ENCODE measurements around the gene GPC6. TPM values are rescaled to one million over a fixed set of nuclear protein-coding genes. Genes with fewer than 3 reads are reported as not detected.

GPC6 gene
- total RNA-seq, 1 experiment from 2014 or later = not detected

DNA sequence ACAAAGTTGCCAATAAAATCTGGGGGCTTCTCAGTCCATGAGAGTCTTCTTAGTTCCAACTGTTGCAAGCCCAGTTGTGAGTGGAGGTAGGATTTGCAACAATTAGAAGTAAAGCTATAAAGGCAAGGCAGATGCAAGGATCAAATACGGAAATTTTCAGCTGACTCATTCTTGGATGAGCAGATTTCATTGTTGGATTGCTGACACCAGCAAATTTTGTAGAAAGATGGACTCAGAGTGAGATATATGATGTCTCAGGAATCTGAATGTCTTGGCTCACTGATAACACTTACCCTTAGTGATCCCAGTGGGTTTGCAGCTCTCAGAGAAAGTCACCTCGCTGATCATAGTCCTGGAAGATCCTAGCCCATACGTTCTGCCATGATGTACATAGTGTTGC lies 209.0 kb downstream of the GPC6 start:
- no peaks in the 10 kb centered on the region for H3K27me3 ChIP-seq (ENCODE audit: insufficient read depth, low read depth)
- TF ChIP-seq EZH2 (IDR thresholded peaks at IDR 0.05; ENCODE audit: low read depth) = no peak
- TF ChIP-seq, protein P1, sequence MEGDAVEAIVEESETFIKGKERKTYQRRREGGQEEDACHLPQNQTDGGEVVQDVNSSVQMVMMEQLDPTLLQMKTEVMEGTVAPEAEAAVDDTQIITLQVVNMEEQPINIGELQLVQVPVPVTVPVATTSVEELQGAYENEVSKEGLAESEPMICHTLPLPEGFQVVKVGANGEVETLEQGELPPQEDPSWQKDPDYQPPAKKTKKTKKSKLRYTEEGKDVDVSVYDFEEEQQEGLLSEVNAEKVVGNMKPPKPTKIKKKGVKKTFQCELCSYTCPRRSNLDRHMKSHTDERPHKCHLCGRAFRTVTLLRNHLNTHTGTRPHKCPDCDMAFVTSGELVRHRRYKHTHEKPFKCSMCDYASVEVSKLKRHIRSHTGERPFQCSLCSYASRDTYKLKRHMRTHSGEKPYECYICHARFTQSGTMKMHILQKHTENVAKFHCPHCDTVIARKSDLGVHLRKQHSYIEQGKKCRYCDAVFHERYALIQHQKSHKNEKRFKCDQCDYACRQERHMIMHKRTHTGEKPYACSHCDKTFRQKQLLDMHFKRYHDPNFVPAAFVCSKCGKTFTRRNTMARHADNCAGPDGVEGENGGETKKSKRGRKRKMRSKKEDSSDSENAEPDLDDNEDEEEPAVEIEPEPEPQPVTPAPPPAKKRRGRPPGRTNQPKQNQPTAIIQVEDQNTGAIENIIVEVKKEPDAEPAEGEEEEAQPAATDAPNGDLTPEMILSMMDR (conservative IDR thresholded peaks at IDR 0.05) = no peak
- no TSS peak for BruUV-seq (replicated peaks)
- no peaks in the 10 kb centered on the region for H3K9me2 ChIP-seq (ENCODE audit: insufficient read depth)
- CTCF ChIA-PET = no interaction called here
- no peaks in the 10 kb centered on the region for H3K36me3 ChIP-seq (ENCODE audit: low read depth)
- no peak for DNase-seq
- POLR2A ChIA-PET (ENCODE audit: unreplicated experiment) = no interaction called here
- no peak overlapping the region for H3K27ac ChIP-seq
- no peak overlapping the region for H2AFZ ChIP-seq
- intact Hi-C loops (cut with micrococcal nuclease; ENCODE audit: unreplicated experiment) = no loop called here
- H3F3A ChIP-seq (ENCODE audit: insufficient read depth, low read depth) = no peaks in the 10 kb centered on the region
- H4K20me1 ChIP-seq (ENCODE audit: insufficient read depth) = no peaks in the 10 kb centered on the region
- no peaks in the 10 kb centered on the region for H3K9me3 ChIP-seq (ENCODE audit: insufficient read depth, low read depth)
- H3K4me3 ChIP-seq = no peak overlapping the region
- no peak overlapping the region for H3K4me2 ChIP-seq
- H3K4me1 ChIP-seq (replicated peaks; ENCODE audit: insufficient read depth) = no peaks in the 10 kb centered on the region
- no peaks in the 10 kb centered on the region for H3K79me2 ChIP-seq (ENCODE audit: low read depth)

GRCh38 chr13:93437081-93437480 lies 210.5 kb downstream of the GPC6 start:
- H2AFZ ChIP-seq = no peak overlapping the region
- H3K4me3 ChIP-seq = no peak overlapping the region
- intact Hi-C loops (cut with micrococcal nuclease; ENCODE audit: unreplicated experiment) = no loop called here

GRCh38 chr13:93446238-93446637 lies 219.6 kb downstream of the GPC6 start:
- H3K4me2 ChIP-seq = no peak overlapping the region
- H4K20me1 ChIP-seq (ENCODE audit: insufficient read depth) = no peaks in the 10 kb centered on the region
- H3K36me3 ChIP-seq (ENCODE audit: low read depth) = no peaks in the 10 kb centered on the region
- no peaks in the 10 kb centered on the region for H3K79me2 ChIP-seq (ENCODE audit: low read depth)
- H3K9me2 ChIP-seq (ENCODE audit: insufficient read depth) = no peaks in the 10 kb centered on the region
- no peak for TF ChIP-seq EZH2 (IDR thresholded peaks at IDR 0.05; ENCODE audit: low read depth)
- TF ChIP-seq, protein P1 (conservative IDR thresholded peaks at IDR 0.05) = no peak
- no peak overlapping the region for H2AFZ ChIP-seq
- no TSS peak for BruUV-seq (replicated peaks)
- H3K27ac ChIP-seq = no peak overlapping the region
- DNase-seq = no peak
- ChIA-PET POLR2A (ENCODE audit: unreplicated experiment) (no interaction called here), CTCF (no interaction called here)
- H3K4me1 ChIP-seq (replicated peaks; ENCODE audit: insufficient read depth) = no peaks in the 10 kb centered on the region
- H3K9me3 ChIP-seq (ENCODE audit: insufficient read depth, low read depth) = no peaks in the 10 kb centered on the region
- H3K4me3 ChIP-seq = no peak overlapping the region
- H3K27me3 ChIP-seq (ENCODE audit: insufficient read depth, low read depth) = no peaks in the 10 kb centered on the region
- no peaks in the 10 kb centered on the region for H3F3A ChIP-seq (ENCODE audit: insufficient read depth, low read depth)
- intact Hi-C loops (cut with micrococcal nuclease; ENCODE audit: unreplicated experiment) = no loop called here

More at GRCh38 chr13:93437081-93437480, 210.5 kb downstream of the GPC6 start:
- Histone ChIP-seq H4K20me1 (ENCODE audit: insufficient read depth) (no peaks in the 10 kb centered on the region), H3K4me1 (replicated peaks; ENCODE audit: insufficient read depth) (no peaks in the 10 kb centered on the region), H3K27ac (no peak overlapping the region), H3K9me2 (ENCODE audit: insufficient read depth) (no peaks in the 10 kb centered on the region), H3K36me3 (ENCODE audit: low read depth) (no peaks in the 10 kb centered on the region), H3K79me2 (ENCODE audit: low read depth) (no peaks in the 10 kb centered on the region), H3F3A (ENCODE audit: insufficient read depth, low read depth) (no peaks in the 10 kb centered on the region), H3K27me3 (ENCODE audit: insufficient read depth, low read depth) (no peaks in the 10 kb centered on the region), H3K4me2 (no peak overlapping the region), H3K9me3 (ENCODE audit: insufficient read depth, low read depth) (no peaks in the 10 kb centered on the region)
- DNase-seq = no peak
- POLR2A ChIA-PET (ENCODE audit: unreplicated experiment) = no interaction called here
- TF ChIP-seq EZH2 (IDR thresholded peaks at IDR 0.05; ENCODE audit: low read depth) = no peak
- TF ChIP-seq, protein P1 (conservative IDR thresholded peaks at IDR 0.05) = no peak
- no TSS peak for BruUV-seq (replicated peaks)
- CTCF ChIA-PET = no interaction called here
